Measurements from ENCODE around the gene STIM1. TPM values are rescaled to one million over a fixed set of nuclear protein-coding genes. Genes with fewer than 3 reads are reported as not detected.

STIM1 gene
- total RNA-seq, 1 donor = 57.9 TPM

- no peak for DNase-seq (ENCODE audit: insufficient read length, low spot score, missing footprints)
- H3K27me3 ChIP-seq (ENCODE audit: insufficient read depth, low read length) = no peaks in the 10 kb centered on the region
- TF ChIP-seq CTCF (IDR thresholded peaks at IDR 0.05; ENCODE audit: extremely low read depth, low read depth, low read length) = no peak
Measured at GRCh38 chr11:4140067-4140636, 284.7 kb downstream of the STIM1 start.

More at GRCh38 chr11:4140067-4140636, 284.7 kb downstream of the STIM1 start:
- peaks cover 4% of the 10 kb centered on the region for H3K4me1 ChIP-seq (ENCODE audit: insufficient read depth, low read length)
- no peak overlapping the region for H3K4me2 ChIP-seq (ENCODE audit: insufficient read depth, low read length)
- H3K27ac ChIP-seq (ENCODE audit: low read depth, low read length) = no peak overlapping the region
- H3K36me3 ChIP-seq (ENCODE audit: insufficient read depth, low read length) = peaks cover 29% of the 10 kb centered on the region
- no peaks in the 10 kb centered on the region for H4K20me1 ChIP-seq (ENCODE audit: insufficient read depth, low read length)
- H3K4me3 ChIP-seq (ENCODE audit: insufficient read depth, low read length) = no peak overlapping the region
- no peaks in the 10 kb centered on the region for H3K9me3 ChIP-seq (ENCODE audit: low read depth, low read length)
- H2AFZ ChIP-seq (ENCODE audit: low read length) = no peak overlapping the region
- H3K79me2 ChIP-seq (ENCODE audit: insufficient read depth, low read length) = no peaks in the 10 kb centered on the region

Small RNA genes within 50 kb of the gene (small RNA-seq; reads per million reads assigned to genes)
- gene AC087441.2 = not detected
- not detected for gene RF00409
- not detected for gene RPS29P20

Other genes starting within 250 kb of the STIM1 start
- 0.29 and 0.36 TPM in 2 replicates for gene ART5, start 213.7 kb upstream of the STIM1 start, total RNA-seq
- gene ART1, start 210.5 kb upstream of the STIM1 start, total RNA-seq = not detected in 2 replicates
- gene CHRNA10, start 184.3 kb upstream of the STIM1 start, total RNA-seq = 0.29 and 0.72 TPM in 2 replicates
- gene NUP98, start 58.1 kb upstream of the STIM1 start, total RNA-seq = 114 and 119 TPM in 2 replicates
- 10.3 and 10.9 TPM in 2 replicates for gene PGAP2, start 47.1 kb upstream of the STIM1 start, total RNA-seq
- gene RHOG, start 14.7 kb upstream of the STIM1 start, total RNA-seq = 13.3 and 17.0 TPM in 2 replicates
- 63.6 and 65.1 TPM in 2 replicates for gene RRM1, start 239.1 kb downstream of the STIM1 start, total RNA-seq

All from osteoblast (primary cell).